GM12875 (cell line): ENCODE data around the gene NKAIN2.
"Not testable (repeated sequence)": the region's sequence is repeated elsewhere in the genome, so short reads cannot be mapped to it uniquely, and the experiment has no call there.

Experiments
- H3K4me3 ChIP-seq: one replicate; pipeline ENCODE4 v1.5.1; 2011; ENCODE audit warnings: low read depth, low read length, control low read depth
- TF ChIP-seq, protein P1 (sequence below): IDR thresholded peaks from 2 replicates; pipeline ENCODE4 v1.5.1; 2011; ENCODE audit warnings: low read depth, mild to moderate bottlenecking, control low read depth, inconsistent platforms, low read length, moderate library complexity, borderline replicate concordance; ENCODE audit not compliant: insufficient read depth

NKAIN2 gene

DNA sequence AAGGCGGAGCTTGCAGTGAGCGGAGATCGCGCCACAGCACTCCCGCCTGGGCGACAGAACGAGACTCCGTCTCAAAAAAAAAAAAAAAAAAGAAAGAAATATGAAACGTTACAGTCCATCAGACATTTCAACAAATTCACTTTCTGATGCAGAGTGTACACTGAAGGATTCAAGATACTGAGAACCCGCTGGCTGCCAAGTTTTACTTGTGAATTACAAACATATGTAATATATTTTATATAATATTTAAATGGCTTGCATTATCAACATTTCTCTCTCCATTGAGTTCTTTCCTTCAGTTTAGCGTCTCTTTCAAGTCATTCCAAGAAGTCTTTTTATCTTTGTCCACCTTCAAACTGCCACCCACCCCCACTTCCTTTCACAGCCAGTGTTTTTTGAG lies 917.7 kb downstream of the NKAIN2 start:
- TF ChIP-seq, protein P1, sequence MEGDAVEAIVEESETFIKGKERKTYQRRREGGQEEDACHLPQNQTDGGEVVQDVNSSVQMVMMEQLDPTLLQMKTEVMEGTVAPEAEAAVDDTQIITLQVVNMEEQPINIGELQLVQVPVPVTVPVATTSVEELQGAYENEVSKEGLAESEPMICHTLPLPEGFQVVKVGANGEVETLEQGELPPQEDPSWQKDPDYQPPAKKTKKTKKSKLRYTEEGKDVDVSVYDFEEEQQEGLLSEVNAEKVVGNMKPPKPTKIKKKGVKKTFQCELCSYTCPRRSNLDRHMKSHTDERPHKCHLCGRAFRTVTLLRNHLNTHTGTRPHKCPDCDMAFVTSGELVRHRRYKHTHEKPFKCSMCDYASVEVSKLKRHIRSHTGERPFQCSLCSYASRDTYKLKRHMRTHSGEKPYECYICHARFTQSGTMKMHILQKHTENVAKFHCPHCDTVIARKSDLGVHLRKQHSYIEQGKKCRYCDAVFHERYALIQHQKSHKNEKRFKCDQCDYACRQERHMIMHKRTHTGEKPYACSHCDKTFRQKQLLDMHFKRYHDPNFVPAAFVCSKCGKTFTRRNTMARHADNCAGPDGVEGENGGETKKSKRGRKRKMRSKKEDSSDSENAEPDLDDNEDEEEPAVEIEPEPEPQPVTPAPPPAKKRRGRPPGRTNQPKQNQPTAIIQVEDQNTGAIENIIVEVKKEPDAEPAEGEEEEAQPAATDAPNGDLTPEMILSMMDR, result no peak
- H3K4me3 ChIP-seq, result no peak overlapping the region

DNA sequence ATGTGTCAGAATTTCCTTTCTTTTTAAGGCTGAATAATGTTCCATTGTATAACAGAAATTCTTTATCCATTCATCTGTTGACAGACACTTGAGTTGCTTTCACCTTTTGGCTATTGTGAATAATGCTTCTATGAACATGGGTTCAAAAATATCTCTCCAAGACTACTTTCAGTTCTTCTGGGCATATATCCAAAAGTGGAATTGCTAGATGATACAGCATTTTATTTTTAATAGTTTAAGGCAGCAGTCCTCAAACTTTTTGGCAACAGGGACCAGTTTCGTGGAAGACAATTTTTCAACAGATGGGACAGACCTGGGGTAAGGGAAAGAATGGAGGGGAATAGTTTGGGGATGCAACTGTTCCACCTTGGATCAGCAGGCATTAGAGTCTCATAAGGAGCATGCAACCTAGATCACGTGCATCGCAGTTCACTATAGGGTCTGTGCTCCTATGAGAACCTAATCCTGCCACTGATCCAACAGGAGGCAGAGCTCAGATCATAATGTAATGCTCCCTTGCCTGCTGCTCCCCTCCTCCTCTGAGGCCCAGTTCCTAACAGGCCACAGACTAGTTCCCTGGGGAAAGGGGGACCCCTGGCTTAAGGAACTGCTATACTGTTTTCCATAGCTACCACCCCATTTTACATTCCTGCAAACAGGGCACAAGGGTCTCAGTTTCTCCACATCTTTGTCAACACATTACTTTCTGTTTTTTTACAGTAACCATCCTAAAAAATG lies 918.6 kb downstream of the NKAIN2 start:
- TF ChIP-seq, protein P1, result no peak

DNA sequence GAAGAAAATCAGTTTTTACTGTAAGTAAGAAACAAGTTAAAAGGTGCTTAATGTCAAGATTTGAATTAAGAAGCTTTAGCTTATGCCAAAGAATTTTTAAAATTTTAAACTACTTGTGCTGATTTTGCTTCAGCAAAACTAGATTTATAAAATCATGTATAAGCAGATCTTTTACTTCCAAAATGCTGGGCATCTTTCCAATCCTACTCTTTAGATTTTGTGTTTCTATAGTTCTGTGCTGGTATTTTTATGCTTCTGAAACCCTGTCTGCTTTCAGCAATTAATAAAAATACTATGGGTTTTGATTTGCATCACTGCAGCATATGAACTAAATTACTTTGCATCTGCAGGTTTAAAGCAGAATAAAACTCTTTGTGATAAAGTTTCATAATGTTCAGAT lies 920.0 kb downstream of the NKAIN2 start:
- no peak overlapping the region for H3K4me3 ChIP-seq
- TF ChIP-seq, protein P1, result no peak

More for the DNA sequence above, 918.6 kb downstream of the NKAIN2 start:
- no peak overlapping the region for H3K4me3 ChIP-seq

DNA sequence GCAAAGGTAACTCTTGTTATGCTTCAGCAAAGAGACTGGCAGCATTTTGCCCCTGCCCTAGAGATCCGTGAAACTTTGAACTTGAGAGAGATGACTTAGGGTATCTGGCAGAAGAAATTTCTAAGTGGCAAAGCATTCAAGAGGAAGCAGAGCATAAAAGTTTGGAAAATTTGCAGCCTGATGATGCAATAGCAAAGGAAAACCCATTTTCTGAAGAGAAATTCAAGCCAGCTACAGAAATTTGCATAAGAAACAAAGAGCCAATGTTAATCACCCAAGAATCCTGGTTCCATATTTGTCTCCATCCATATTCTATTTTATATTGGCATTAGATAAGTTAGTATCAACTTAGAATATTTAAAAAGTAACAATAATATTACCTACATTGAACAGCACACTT lies 934.1 kb downstream of the NKAIN2 start:
- H3K4me3 ChIP-seq, result not testable (repeated sequence)

DNA sequence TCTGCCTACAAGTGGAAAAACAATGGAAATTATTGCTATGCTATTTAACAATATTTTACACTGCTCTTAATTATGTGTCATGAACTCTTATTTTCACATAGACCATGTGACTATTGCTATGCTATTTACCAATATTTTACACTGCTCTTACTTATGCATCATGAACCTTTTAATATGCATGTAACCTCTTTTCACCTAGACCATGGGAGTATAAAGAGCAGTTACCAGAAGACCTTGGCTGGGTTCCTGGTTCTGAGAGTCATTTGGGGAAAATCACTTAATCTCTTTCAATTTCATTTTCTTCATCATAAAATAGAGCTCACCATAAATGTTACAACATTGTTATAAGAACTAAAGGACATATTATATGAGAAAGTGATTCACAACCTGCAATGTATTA lies 934.8 kb downstream of the NKAIN2 start:
- TF ChIP-seq, protein P1, result no peak
- H3K4me3 ChIP-seq, result no peak overlapping the region

DNA sequence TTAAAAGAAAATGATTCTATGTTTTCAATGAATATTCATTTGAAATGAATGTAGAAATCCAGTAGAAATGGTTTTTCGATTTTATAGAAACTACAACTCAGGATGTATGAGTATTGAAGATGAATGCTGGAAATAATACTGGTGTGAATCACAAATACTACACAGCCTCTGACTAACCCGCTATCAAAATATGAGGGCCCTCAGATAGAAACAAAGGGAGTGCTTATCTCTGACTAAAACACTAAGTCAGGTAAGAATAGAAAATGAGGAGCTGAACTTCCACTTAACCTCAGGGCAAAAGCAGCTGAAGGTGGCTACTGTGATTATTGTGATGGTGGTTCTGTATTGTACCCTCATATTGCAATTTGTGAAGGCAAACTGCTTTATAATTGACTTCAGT lies 937.7 kb downstream of the NKAIN2 start:
- no peak overlapping the region for H3K4me3 ChIP-seq
- TF ChIP-seq, protein P1, result no peak

DNA sequence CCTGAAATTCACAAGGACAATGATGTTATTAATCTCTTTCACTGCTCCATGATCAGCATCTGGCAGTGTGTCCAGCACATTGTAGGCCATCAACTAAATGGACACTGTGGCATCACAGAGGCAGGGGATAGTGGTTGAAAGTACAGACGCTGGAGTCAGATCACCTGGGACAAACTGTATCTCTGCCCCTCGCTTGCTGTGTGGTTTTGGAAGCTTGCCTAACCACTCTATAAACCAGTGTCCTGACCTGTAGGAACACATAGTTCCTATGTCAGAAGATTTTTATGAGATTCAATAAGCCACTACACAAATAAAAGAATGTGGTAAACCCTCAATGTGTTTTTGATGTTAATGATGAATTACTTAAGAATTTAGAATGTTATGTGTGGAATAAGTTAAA lies 939.3 kb downstream of the NKAIN2 start:
- TF ChIP-seq, protein P1, result no peak
- H3K4me3 ChIP-seq, result no peak overlapping the region
